IMR-90 (cell line): Measurements from ENCODE around the gene C6orf15. TPM values are rescaled to one million over a fixed set of nuclear protein-coding genes. Genes with fewer than 3 reads are reported as not detected.
A peak's percentile ranks its signal among the peaks of the same experiment; 100 is the strongest.

Experiments
- ATAC-seq: fragments of 200-7000 bp; cut with Tn5 transposase; 2 replicates; pipeline ENCODE4 v1.9.1; 2020; ENCODE audit warnings: low read depth, mild to moderate bottlenecking, moderate library complexity
- BruUV-seq: library from RNA; stranded (reverse); fragments of 400-500 nt; replicated peaks from 2 replicates; lab custom pipeline; 2021; lab: Mats Ljungman, UMichigan
- CTCF ChIA-PET: fragments of 300-600 bp; formaldehyde crosslinking; extraction: SDS; loops from one replicate; lab custom pipeline; 2021; ENCODE audit warnings: antibody characterized with exemption; lab: Yijun Ruan, JAX
- POLR2A ChIA-PET: fragments of 300-600 bp; sonication (Branson Sonifier 250); formaldehyde crosslinking; loops from one replicate; lab custom pipeline; 2022; ENCODE audit warnings: antibody characterized with exemption; ENCODE audit not compliant: unreplicated experiment; lab: Charles Lee
- DNase-seq: peaks from one replicate; pipeline ENCODE4 v3.0.0; 2013
- H2AFZ ChIP-seq: replicated peaks from 2 replicates; pipeline ENCODE3; 2013; ENCODE audit warnings: low read length, mild to moderate bottlenecking; ENCODE audit not compliant: poor library complexity
- H2AK5ac ChIP-seq: 2 replicates; pipeline ENCODE4 v1.6.1; 2013; ENCODE audit warnings: low read depth, low read length, inconsistent platforms
- H2AK9ac ChIP-seq: replicated peaks from 2 replicates; pipeline ENCODE3; 2013; ENCODE audit warnings: mild to moderate bottlenecking, low read depth, low read length, moderate library complexity; ENCODE audit not compliant: poor library complexity
- H2BK120ac ChIP-seq: 2 replicates; pipeline ENCODE4 v1.6.1; 2013; ENCODE audit warnings: low read depth, low read length, inconsistent platforms
- H2BK15ac ChIP-seq: 3 replicates; pipeline ENCODE4 v1.6.1; 2013; ENCODE audit warnings: low read depth, low read length, inconsistent platforms
- H2BK20ac ChIP-seq: 2 replicates; pipeline ENCODE4 v1.6.1; 2013; ENCODE audit warnings: low read depth, mild to moderate bottlenecking, inconsistent platforms, low read length, moderate library complexity
- H2BK5ac ChIP-seq: 2 replicates; pipeline ENCODE4 v1.6.1; 2013; ENCODE audit warnings: mild to moderate bottlenecking, low read depth, low read length, inconsistent platforms; ENCODE audit not compliant: poor library complexity, severe bottlenecking
- H3K14ac ChIP-seq: replicated peaks from 2 replicates; pipeline ENCODE4 v1.6.1; 2013; ENCODE audit warnings: low read depth, low read length, inconsistent platforms
- H3K18ac ChIP-seq: 2 replicates; pipeline ENCODE4 v1.6.1; 2013; ENCODE audit warnings: low read depth, low read length, control low read depth
- H3K23ac ChIP-seq: 2 replicates; pipeline ENCODE4 v1.6.1; 2013; ENCODE audit warnings: low read depth, low read length, inconsistent platforms
- H3K27ac ChIP-seq: 2 replicates; pipeline ENCODE4 v1.5.1; 2013; ENCODE audit warnings: mild to moderate bottlenecking, control low read depth, low read length; ENCODE audit not compliant: insufficient read depth
- H3K27me3 ChIP-seq: 2 replicates; pipeline ENCODE4 v1.6.1; 2013; ENCODE audit warnings: low read length; ENCODE audit not compliant: control insufficient read depth, insufficient read depth
- H3K36me3 ChIP-seq: 2 replicates; pipeline ENCODE4 v1.6.1; 2013; ENCODE audit warnings: low read length, mixed read lengths; ENCODE audit not compliant: control insufficient read depth, insufficient read depth
- H3K4ac ChIP-seq: 2 replicates; pipeline ENCODE4 v1.6.1; 2013; ENCODE audit warnings: low read depth, low read length, inconsistent platforms
- H3K4me1 ChIP-seq: 2 replicates; pipeline ENCODE4 v1.6.1; 2013; ENCODE audit warnings: low read length, mixed read lengths; ENCODE audit not compliant: control insufficient read depth, insufficient read depth
- H3K4me2 ChIP-seq: 2 replicates; pipeline ENCODE4 v1.6.1; 2013; ENCODE audit warnings: low read depth, mild to moderate bottlenecking, control low read depth, low read length, moderate library complexity
- H3K4me3 ChIP-seq: 2 replicates; pipeline ENCODE4 v1.5.1; 2013; ENCODE audit warnings: low read depth, mild to moderate bottlenecking, control low read depth, low read length, moderate library complexity; ENCODE audit not compliant: insufficient read depth
- H3K56ac ChIP-seq: 2 replicates; pipeline ENCODE4 v1.6.1; 2013; ENCODE audit warnings: low read length, inconsistent platforms; ENCODE audit not compliant: insufficient read depth; ENCODE audit errors: extremely low read depth
- H3K79me1 ChIP-seq, 2 experiments: 2 replicates each; pipeline ENCODE4 v1.6.1; 2013; ENCODE audit warnings: low read length in 2 of 2, inconsistent platforms in 1 of 2, low read depth in 1 of 2
- H3K9ac ChIP-seq: 2 replicates; pipeline ENCODE4 v1.6.1; 2013; ENCODE audit warnings: low read depth, low read length, control low read depth
- H3K9me1 ChIP-seq: 2 replicates; pipeline ENCODE4 v1.6.1; 2013; ENCODE audit warnings: low read length, inconsistent platforms; ENCODE audit not compliant: insufficient read depth
- H3K9me3 ChIP-seq: 2 replicates; pipeline ENCODE4 v1.6.1; 2013; ENCODE audit warnings: low read length; ENCODE audit not compliant: control insufficient read depth, insufficient read depth
- H4K20me1 ChIP-seq: 2 replicates; pipeline ENCODE4 v1.6.1; 2013; ENCODE audit warnings: low read length, inconsistent platforms; ENCODE audit not compliant: insufficient read depth
- H4K5ac ChIP-seq: 2 replicates; pipeline ENCODE4 v1.6.1; 2013; ENCODE audit warnings: mild to moderate bottlenecking, low read depth, low read length, control low read depth
- H4K8ac ChIP-seq, 2 experiments: 2 replicates each; pipeline ENCODE4 v1.6.1; 2013; ENCODE audit warnings: low read depth in 2 of 2, low read length in 2 of 2, control low read depth in 1 of 2, inconsistent platforms in 1 of 2
- H4K91ac ChIP-seq: 2 replicates; pipeline ENCODE4 v1.6.1; 2013; ENCODE audit warnings: low read depth, low read length, inconsistent platforms; ENCODE audit not compliant: insufficient read depth
- BHLHE40 ChIP-seq: fragments of 150-350 bp; IDR thresholded peaks from 2 replicates; pipeline ENCODE4 v1.6.1; 2016; ENCODE audit warnings: mild to moderate bottlenecking, low read depth, low read length
- CEBPB ChIP-seq: IDR thresholded peaks from 2 replicates; pipeline ENCODE4 v1.6.1; 2012; ENCODE audit warnings: low read depth, low read length, improper control_type of control experiment
- CHD1 ChIP-seq: IDR thresholded peaks from 2 replicates; pipeline ENCODE4 v1.6.1; 2012; ENCODE audit warnings: low read depth, low read length, improper control_type of control experiment
- CTCF ChIP-seq: conservative IDR thresholded peaks from 2 replicates; pipeline ENCODE4 v1.5.1; 2012; ENCODE audit warnings: mild to moderate bottlenecking, low read depth, low read length, improper control_type of control experiment
- FOS ChIP-seq: fragments of 150-350 bp; IDR thresholded peaks from 2 replicates; pipeline ENCODE4 v1.6.1; 2016; ENCODE audit warnings: low read depth, low read length
- MAFK ChIP-seq: IDR thresholded peaks from 2 replicates; pipeline ENCODE4 v1.6.1; 2012; ENCODE audit warnings: low read depth, low read length, improper control_type of control experiment
- MAZ ChIP-seq: IDR thresholded peaks from 2 replicates; pipeline ENCODE4 v1.6.1; 2012; ENCODE audit warnings: low read depth, mild to moderate bottlenecking, low read length, improper control_type of control experiment, moderate library complexity, borderline replicate concordance
- NFE2L2 ChIP-seq: fragments of 150-350 bp; IDR thresholded peaks from 2 replicates; pipeline ENCODE4 v1.6.1; 2016; ENCODE audit warnings: low read depth, mild to moderate bottlenecking, low read length
- POLR2A ChIP-seq: IDR thresholded peaks from 2 replicates; pipeline ENCODE4 v1.6.1; 2012; ENCODE audit warnings: mild to moderate bottlenecking, low read depth, low read length
- RAD21 ChIP-seq: IDR thresholded peaks from 2 replicates; pipeline ENCODE4 v1.6.1; 2012; ENCODE audit warnings: low read length, improper control_type of control experiment
- RCOR1 ChIP-seq: IDR thresholded peaks from 2 replicates; pipeline ENCODE4 v1.6.1; 2012; ENCODE audit warnings: mild to moderate bottlenecking, low read length, improper control_type of control experiment; ENCODE audit not compliant: insufficient replicate concordance
- SMC3 ChIP-seq: fragments of 150-350 bp; IDR thresholded peaks from 2 replicates; pipeline ENCODE4 v1.6.1; 2016; ENCODE audit warnings: low read depth, mild to moderate bottlenecking, antibody characterized with exemption, low read length, moderate library complexity
- WGBS, 2 experiments: methylation state at CpG; one replicate each; pipeline versions ENCODE4 v1.1.5 to v1.1.7; 2013; ENCODE audit warnings: missing lambda C conversion rate in 2 of 2; ENCODE audit not compliant: insufficient read length in 1 of 2; ENCODE audit errors: extremely low coverage in 2 of 2; 5-methylcytosine and 5-hydroxymethylcytosine counted together
- dilution Hi-C: fragments of 300-500 bp; cut with HindIII; formaldehyde crosslinking; loops from one replicate; pipeline ENCODE4 v1.14.3; 2018; ENCODE audit warnings: low sequenced_read_pairs; ENCODE audit not compliant: unreplicated experiment
- in situ Hi-C: fragments of 300-500 bp; cut with MboI; formaldehyde crosslinking; loops from 3 replicates; pipeline ENCODE4 v1.14.3; 2019; ENCODE audit warnings: low sequenced_read_pairs, inconsistent platforms, mixed read lengths
- intact Hi-C: fragments of 100-400 bp; cut with micrococcal nuclease; formaldehyde crosslinking; loops from 2 replicates; pipeline ENCODE4 v1.10.0; 2022
- polyA plus RNA-seq, 3 experiments: library from polyadenylated mRNA; depleted of rRNA; stranded (reverse); fragments of >200 nt; gene quantifications; 2 replicates each; pipeline ENCODE4 v1.2.3, GENCODE V29; 2012; ENCODE audit warnings: low replicate concordance in 1 of 3
- total RNA-seq: library from RNA; depleted of rRNA; stranded (reverse); fragments of >200 nt; gene quantifications from 2 replicates; pipeline ENCODE4 v1.2.3, GENCODE V29; 2012

The C6orf15 gene
- total and polyA plus RNA-seq, 2 of the 4 experiments (the other 2 are of a cell fraction) = not detected

- H3K27me3 ChIP-seq = no peaks in the 10 kb centered on the region
- H2BK5ac ChIP-seq = no peak overlapping the region
- TF ChIP-seq FOS (no peak), POLR2A (no peak), MAZ (peak; percentile 13; the same call in 1 of the 2 replicates), NFE2L2 (no peak), CTCF (peak; percentile 86), MAFK (no peak), RCOR1 (no peak), BHLHE40 (no peak), CHD1 (no peak), RAD21 (peak; percentile 77), CEBPB (no peak), SMC3 (peak; percentile 78)
- no peak overlapping the region for H3K4ac ChIP-seq
- H3K9me3 ChIP-seq = no peaks in the 10 kb centered on the region
- H4K5ac ChIP-seq = no peak overlapping the region
- ChIA-PET POLR2A (interaction anchor here (0.6 kb wide), 1 partner anchor 124 kb away, joined by 3 read pairs; no protein-coding TSS in a partner anchor), CTCF (interaction anchor here (0.6 to 2.5 kb wide), 4 partner anchors 11 to 155 kb away, joined by 4 to 17 read pairs (median 14); partner anchors contain the start of gene VARS2)
- no peak overlapping the region for H3K4me2 ChIP-seq
- no peak overlapping the region for H3K4me3 ChIP-seq
- H4K8ac ChIP-seq = no peak overlapping the region
- in situ Hi-C loops (no loop called here), intact Hi-C loops (loop anchor here (1.0 kb wide), 1 partner anchor 241 kb away; no protein-coding TSS in a partner anchor), dilution Hi-C loops (no loop called here)
- H2AK5ac ChIP-seq = peak overlapping the region; percentile 60; the same call in 1 of the 2 replicates
- H2BK20ac ChIP-seq = no peak overlapping the region
- H2AFZ ChIP-seq = peak overlapping the region; percentile 81
- ATAC-seq (peak; percentile 74), DNase-seq (peak; percentile 83)
- H3K14ac ChIP-seq = no peak overlapping the region
- WGBS, 2 experiments = 37% methylated on average over 5 of the region's 13 CpGs; no CpG with 5 or more reads in 1 of the 2 experiments
- H2BK15ac ChIP-seq = no peak overlapping the region
- no peak overlapping the region for H3K18ac ChIP-seq
- no peak overlapping the region for H4K91ac ChIP-seq
- no peak overlapping the region for H3K23ac ChIP-seq
- H2BK120ac ChIP-seq = no peak overlapping the region
- H3K56ac ChIP-seq = no peak overlapping the region
- H4K20me1 ChIP-seq = no peaks in the 10 kb centered on the region
- no peaks in the 10 kb centered on the region for H3K36me3 ChIP-seq
- no peak overlapping the region for H3K9ac ChIP-seq
- no peak overlapping the region for H2AK9ac ChIP-seq
- H3K27ac ChIP-seq = no peak overlapping the region
- peaks cover 3% of the 10 kb centered on the region for H3K4me1 ChIP-seq
- BruUV-seq = no TSS peak
- H3K79me1 ChIP-seq = no peaks in the 10 kb centered on the region
- H3K9me1 ChIP-seq = no peaks in the 10 kb centered on the region
These were observed 43.6 kb downstream of the C6orf15 start for GRCh38 chr6:31068669-31069340.
